HG02623 (cell line): ENCODE results near the gene INO80.
"Not testable (repeated sequence)": the region's sequence is repeated elsewhere in the genome, so short reads cannot be mapped to it uniquely, and the experiment has no call there.

Experiments used
- ATAC-seq: cut with Tn5 transposase; IDR thresholded peaks from one replicate; pipeline ENCODE4 v1.9.1; 2021; ENCODE audit warnings: moderate library complexity; ENCODE audit not compliant: unreplicated experiment

The INO80 gene, protein sequence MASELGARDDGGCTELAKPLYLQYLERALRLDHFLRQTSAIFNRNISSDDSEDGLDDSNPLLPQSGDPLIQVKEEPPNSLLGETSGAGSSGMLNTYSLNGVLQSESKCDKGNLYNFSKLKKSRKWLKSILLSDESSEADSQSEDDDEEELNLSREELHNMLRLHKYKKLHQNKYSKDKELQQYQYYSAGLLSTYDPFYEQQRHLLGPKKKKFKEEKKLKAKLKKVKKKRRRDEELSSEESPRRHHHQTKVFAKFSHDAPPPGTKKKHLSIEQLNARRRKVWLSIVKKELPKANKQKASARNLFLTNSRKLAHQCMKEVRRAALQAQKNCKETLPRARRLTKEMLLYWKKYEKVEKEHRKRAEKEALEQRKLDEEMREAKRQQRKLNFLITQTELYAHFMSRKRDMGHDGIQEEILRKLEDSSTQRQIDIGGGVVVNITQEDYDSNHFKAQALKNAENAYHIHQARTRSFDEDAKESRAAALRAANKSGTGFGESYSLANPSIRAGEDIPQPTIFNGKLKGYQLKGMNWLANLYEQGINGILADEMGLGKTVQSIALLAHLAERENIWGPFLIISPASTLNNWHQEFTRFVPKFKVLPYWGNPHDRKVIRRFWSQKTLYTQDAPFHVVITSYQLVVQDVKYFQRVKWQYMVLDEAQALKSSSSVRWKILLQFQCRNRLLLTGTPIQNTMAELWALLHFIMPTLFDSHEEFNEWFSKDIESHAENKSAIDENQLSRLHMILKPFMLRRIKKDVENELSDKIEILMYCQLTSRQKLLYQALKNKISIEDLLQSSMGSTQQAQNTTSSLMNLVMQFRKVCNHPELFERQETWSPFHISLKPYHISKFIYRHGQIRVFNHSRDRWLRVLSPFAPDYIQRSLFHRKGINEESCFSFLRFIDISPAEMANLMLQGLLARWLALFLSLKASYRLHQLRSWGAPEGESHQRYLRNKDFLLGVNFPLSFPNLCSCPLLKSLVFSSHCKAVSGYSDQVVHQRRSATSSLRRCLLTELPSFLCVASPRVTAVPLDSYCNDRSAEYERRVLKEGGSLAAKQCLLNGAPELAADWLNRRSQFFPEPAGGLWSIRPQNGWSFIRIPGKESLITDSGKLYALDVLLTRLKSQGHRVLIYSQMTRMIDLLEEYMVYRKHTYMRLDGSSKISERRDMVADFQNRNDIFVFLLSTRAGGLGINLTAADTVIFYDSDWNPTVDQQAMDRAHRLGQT (N-terminal part only)

DNA sequence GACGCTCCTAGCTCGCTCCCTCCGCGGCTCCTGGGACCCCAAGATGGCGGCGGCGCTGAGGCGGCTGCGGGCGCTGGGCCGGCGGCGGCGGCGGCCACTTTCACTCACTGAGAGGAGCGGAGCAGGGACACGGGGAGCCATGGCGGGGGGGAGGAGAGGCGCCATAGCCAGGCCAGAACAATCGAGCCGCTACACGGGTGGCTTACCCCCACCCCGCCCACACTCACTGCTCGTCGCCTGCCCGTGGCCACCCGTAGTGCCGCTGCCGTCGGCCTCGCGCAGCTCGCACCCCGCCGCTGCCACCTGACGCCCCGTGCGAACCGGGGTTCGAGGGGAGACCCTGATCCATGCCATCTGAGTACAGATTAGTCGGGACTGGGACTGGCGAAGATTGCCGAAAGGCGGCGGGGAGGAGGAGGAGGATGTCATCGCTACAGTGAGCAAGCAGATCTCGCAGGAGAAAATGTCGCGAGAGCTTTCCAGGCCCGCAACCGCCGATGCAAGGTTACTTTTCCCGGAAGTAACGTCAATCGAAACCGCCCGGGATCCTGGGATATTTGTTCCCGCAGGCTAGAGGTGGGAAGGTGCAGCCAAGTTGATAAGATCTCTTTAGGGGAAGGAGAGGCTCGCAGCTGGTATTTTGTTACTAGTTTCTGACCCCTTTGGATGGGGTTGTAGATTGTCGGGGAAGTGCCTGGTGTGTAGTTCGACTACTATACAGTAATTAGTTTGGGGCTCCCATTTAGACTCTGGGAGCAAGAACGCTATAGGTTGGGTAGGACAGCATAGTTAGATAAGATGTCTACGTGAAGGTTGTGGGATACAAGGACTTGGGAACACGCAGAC is at the start of gene INO80:
Gene INO80 (minus strand): TSS at position 165 of the 846 bp plus-strand sequence. CDS start 19,970 bp downstream, outside the sequence.
- ATAC-seq = peak; percentile 79

DNA sequence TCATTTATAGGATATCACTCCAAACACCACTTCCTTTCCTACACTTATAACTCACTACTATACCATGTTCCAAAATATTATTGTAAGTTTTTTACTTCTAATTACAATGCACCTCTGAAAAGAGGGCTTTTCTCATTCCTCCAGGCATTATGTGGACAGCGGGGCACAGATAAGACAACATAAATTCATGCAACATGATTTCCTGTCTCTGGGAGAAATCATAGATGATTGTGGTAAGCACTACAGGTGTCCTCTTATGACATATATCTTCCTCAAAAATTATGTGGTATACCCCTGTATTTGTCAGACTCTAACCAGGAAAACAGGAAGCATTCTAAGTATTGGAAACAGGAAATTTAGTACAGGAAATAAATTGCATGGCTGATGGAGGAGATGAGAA is 45.7 kb upstream of the INO80 start:
- ATAC-seq = no peak

DNA sequence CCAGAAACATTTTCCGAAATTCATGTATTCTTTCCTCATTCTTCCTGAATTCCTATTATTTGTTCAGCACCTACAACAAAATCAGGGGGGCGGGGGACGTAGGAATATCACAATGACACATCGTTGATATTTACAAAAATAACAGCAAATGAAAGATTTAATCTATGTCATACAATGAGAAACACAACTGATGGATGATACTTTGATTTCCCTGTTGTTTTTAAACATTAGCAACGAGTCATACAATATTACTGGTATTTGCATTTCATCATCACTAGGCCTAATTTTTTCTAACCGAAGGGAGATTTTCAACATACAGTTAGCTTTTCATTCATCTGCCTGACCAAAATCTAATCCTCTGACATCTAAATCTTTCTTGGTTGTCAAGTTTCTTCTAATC is 45.3 kb upstream of the INO80 start:
- ATAC-seq = no peak

DNA sequence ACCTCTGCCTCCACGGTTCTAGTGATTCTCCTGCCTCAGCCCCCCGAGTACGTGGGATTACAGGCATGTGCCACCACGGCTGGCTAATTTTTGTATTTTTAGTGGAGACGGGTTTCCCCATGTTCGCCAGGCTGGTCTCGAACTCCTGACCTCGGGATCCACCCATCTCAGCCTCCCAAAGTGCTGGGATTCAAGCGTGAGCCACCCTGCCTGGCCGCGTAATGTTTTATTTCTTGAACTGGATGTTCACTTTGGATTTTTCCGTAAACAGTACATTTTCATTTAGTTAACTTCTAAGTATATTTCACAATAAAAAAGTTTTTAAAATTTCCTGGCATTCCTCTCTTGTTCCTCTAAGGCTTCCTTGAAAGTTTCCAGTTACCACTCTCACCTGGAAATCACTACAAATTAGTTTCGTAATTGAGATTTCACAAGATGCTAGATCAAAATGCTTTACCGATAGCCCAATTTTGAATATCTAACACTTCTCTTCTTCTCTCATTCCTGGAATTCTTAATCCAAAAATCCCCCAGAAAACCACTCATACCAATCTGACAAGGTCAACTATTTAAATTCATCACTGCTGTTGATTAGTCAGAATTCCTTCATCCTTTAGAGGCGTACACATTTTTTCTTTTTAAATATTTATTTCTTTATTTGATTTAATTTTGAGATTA is 44.7 kb upstream of the INO80 start:
- ATAC-seq = no peak

DNA sequence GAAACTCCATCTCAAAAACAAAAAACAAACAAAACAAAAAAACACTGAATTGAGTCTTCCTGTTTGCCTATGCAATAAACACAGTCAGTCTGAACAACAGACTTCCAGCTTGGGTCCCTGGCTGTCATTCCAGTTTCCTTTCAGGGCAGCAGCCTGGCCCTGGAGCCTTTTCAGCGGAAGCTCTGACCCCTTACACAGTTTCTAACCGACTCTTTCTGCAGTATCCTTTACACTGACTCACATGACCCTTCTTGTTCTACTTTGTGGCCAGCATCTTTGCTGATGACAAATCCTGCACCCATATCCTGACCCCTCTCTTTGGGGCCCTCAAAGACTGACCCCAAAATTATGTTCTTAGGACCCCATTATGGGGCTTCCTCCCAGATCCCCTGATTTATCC is 38.3 kb upstream of the INO80 start:
- no peak for ATAC-seq

DNA sequence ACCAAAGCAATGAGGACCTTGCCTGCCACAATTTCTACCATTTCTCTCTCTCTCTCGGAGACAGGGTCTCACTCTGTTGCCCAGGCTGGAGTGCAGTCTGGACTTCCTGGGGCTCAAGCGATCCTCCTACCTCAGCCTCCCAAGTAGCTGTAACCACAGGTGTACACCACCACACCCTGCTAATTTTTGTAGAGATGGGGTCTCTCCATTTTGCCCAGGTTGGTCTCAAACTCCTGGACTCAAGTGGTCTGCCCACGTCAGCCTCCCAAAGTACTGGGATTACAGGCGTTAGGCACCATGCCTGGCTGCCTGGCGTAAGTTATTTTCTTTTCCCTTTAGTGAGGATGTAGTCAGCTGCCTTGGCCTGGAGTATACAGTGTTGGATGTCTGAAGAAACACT is 37.7 kb upstream of the INO80 start:
- ATAC-seq = no peak

DNA sequence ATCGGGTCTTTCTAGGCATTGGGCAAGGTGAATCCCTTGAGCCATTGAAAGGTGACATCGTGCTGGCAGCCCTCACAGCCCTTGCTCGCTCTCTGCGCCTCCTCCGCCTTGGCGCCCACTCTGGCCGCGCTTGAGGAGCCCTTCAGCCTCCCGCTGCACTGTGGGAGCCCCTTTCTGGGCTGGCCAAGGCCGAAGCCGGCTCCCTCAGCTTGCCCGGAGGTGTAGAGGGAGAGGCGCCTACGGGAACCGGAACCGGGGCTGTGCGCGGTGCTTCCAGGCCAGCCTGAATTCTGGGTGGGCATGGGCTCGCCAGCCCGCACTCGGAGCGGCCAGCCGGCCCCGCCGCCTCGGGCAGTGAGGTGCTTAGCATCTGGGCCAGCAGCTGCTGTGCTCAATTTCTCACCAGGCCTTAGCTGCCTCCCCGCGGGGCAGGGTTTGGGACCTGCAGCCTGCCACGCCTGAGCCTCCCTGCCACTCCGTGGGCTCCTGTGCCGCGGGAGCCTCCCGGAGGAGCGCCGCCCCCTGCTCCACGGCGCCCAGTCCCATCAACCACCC is 35.4 kb upstream of the INO80 start:
- ATAC-seq = no peak

DNA sequence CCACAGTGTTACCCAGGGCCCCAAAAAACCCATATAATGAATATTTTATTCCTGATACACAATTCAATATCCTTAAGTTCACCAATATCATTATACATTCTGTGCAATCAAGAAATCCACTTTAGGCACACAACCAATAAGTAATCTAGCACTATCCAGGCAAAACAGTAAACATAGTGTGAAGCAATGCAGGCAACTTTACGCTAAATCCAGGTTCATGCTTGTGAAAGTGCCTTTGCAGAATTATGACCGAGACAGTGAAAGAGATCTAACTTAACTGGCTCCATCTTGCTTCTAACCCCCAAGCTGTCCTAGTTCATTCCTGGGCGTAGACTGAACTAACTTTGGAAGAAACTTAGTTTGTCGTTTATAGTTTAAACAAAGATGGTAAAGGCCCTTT is 34.2 kb upstream of the INO80 start:
- ATAC-seq = no peak

DNA sequence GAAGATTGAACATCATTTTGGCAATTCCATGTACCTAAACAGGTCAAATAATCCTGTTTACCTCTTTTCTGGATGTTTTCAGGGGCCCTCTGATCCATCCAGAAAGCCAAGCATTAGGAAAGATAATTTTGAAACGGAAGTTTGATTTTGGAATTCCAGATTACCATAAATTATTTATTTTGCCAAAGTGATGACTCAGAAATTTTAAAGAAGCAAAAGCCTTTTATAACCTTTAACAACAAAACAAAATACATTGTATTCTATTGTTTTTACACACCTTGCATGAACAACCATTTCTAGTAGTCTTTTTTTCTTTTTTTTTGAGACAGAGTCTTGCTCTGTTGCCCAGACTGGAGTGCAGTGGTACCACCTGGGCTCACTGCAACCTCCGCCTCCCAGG is 32.0 kb upstream of the INO80 start:
- no peak for ATAC-seq

DNA sequence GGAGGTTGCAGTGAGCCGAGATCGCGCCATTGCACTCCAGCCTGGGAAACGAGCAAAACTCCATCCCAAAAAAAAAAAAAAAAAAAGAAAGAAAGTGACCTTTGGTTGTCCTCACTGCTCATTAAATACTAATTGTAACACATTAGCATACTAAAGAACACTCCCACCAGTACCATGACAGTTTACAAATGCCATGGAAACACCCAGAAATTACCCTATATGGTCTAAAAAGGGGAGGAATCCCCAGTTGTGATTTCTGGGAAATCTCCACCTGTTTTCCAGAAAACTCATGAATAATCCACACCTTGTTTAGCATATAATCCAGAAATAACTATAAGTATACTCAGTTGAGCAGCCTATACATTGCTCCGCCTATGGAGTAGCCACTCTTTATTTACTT is 23.5 kb upstream of the INO80 start:
- ATAC-seq = no peak

DNA sequence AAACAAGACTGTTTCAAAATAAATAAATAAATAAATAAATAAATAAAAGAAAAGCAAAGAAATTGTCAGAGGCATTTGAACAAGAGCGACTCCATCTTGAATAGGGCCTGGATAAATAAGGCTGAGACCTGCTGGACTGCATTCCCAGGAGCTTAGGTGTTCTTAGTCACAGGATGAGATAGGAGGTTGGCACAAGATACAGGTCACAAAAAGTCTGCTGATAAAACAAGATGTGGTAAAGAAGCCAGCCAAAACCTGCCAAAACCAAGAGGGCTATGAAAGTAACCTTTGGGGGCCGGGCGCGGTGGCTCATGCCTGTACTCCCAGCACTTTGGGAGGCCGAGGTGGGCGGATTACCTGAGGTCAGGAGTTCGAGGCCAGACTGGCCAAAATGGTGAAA is 23.0 kb upstream of the INO80 start:
- not testable (repeated sequence) for ATAC-seq

DNA sequence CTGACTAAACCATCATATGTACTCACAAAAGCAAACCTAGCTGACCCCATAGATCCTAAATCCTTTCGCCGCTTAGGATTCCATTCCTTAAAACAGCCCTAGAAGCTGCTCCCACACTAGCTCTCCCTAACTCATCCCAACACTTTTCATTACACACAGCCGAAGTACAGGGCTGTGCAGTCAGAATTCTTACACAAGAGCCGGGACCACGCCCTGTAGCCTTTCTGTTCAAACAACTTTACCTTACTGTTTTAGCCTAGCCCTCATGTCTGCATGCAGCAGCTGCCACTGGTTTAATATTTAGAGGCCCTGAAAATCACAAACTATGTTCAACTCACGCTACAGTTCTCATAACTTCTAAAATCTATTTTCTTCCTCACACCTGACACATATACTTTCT is 19.5 kb upstream of the INO80 start:
- ATAC-seq = not testable (repeated sequence)

DNA sequence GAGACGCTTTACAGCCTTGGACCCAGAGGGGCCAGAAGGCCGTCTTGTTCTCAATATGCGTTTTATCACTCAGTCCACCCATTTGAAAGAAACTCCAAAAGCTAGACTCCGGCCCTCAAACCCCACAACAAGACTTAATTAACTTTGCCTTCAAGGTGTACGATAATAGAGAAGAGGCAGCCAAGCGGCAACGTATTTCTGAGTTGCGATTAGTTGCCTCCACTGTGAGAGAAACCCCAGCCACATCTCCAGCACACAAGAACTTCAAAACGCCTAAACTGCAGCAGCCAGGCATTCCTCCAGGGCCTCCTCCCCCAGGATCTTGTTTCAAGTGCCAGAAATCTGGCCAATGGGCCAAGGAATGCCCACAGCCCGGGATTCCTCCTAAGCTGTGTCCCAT is 17.4 kb upstream of the INO80 start:
- no peak for ATAC-seq

DNA sequence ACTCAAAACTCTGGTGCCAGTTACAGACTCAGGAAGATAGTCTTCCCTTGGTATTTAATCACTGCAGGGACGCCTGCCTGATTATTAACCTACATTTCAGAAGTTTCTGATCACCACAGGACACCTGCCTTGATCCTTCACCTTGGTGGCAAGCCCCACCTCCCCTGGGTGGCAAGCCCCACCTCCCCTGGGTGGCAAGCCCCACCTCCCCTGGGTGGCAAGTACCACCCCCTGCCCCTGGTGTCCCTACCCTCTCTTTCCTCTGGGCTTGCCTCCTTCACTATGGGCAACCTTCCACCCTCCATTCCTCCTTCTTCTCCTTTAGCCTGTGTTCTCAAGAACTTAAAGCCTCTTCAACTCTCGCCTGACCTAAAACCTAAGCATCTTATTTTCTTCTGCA is 16.0 kb upstream of the INO80 start:
- ATAC-seq = not testable (repeated sequence)

DNA sequence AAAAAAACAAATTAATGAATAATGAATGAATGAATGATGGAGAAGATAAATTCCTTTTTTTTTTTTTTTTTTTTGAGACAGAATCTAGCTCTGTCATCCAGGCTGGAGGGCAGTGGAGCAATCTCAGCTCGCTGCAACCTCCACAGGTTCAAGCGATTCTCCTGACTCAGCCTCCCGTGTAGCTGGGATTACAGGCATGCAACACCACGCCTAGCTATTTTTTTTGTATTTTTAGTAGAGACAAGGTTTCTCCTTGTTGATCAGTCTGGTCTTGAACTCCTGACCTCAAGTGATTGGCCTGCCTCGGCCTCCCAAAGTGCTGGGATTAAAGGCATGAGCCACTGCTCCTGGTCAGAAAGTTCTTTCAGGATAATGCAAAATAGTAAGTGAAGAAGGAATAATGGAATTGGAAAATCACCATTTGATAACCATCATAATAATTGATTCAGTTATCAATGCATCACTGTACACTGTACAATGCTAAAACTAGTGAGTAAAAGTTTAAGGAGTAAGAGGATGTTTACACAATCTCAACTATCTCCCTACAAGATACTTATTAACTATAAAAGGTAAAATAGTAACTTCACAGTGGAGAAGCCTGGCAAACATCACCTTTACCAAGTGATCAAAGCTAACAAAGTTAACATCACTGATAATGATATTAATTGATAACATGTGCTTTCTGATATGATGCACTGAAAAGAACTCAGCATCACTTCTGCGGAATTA is 12.3 kb upstream of the INO80 start:
- no peak for ATAC-seq

DNA sequence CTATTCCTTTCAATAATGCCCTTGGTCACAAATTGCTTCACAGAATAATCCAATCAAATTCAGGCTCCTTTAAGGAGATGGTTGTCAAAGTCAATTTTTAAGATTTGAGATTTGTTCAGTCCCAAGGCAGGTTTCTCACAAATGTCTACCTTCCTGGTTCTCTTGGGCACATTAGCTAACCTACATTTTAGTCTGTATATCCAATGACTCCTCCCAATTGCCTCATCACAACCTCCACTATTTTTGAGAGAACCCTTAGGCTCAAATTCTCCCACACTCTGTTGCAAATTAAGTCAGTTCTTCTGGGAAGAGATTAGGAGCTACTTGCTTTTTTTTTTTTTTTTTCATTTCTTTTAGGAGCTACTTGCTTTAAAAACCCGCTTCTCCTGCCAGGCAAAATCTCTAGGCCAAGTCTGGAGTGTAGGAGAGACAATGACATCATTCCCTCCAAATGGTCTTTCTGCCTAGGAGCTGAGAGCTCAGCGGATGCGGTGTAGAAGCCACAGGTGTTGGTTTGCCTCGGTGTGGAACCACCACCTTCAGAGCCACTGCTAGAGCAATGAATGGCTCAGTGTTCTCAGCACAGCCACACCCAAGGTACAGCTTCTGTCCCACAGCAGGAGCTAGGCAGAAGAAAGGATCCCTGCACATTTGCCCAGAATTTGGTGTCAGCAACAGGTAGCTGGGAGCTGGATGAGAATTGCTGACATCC is 10.0 kb upstream of the INO80 start:
- ATAC-seq = no peak

DNA sequence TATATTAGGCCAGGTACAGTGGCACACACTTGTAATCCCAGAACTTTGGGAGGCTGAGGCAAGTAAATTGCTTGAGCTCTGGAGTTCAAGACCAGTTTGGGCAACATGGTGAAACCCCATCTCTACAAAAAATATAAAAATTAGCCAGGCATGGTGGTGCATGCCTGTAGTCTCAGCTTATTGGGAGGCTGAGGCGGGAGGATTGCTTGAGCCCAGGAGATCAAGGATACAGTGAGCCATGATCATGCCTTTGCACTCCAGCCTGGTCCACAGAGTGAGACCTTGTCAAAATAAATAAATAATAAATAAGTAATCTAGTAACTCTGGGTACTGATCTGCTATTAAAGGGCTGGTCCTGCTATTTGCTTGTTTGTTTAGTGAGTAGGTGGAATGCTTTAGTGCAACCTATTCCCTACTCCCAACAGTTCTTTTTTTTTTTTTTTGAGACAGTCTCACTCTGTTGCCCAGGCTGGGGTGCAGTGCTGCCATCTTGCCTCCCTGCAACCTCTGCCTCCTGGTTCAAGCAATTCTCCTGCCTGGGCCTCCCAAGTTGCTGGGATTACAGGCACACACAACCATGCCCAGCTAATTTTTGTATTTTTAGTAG is 9.1 kb upstream of the INO80 start:
- ATAC-seq = no peak

DNA sequence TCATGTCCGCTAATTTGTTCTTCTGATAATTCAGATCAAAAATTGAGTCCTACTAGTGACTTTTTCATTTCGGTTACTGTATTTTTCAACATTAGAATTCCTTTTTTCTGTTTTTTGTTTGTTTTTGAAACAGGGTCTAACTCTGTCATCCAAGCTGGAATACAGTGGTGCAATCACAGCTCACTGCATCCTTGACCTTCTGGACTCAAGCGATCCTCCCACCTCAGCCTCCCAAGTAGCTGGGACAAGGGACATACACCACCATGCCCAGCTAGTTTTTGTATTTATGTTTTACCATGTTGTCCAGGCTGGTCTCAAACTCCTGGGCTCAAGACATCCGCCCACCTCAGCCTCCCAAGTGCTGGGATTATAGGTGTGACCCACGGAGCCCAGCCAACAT is 8.0 kb upstream of the INO80 start:
- ATAC-seq = no peak
